HG03139 (cell line): ENCODE data around the gene DNLZ.

ENCODE experiments used
- ATAC-seq: cut with Tn5 transposase; IDR thresholded peaks from one replicate; pipeline ENCODE4 v1.9.1; 2021; ENCODE audit not compliant: unreplicated experiment

The DNLZ gene

DNA sequence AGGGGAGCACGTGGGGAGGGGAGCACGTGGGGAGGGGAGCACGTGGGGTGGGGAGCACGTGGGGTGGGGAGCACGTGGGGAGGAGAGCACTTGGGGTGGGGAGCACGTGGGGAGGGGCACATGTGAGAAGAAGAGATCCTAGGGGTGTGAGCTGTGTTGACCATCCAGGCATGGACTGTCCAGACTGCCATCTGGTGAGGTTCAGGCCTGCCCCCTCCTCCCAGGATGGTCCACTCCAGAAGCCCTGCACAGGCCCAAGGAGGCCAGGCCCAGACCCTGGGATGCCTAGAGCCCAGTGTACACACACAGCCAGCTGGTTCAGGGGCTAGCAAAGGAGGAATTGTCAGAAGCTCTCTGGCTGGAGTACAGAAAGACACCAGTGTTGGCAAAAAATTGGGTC lies 34.1 kb upstream of the DNLZ start:
- ATAC-seq, result no peak

DNA sequence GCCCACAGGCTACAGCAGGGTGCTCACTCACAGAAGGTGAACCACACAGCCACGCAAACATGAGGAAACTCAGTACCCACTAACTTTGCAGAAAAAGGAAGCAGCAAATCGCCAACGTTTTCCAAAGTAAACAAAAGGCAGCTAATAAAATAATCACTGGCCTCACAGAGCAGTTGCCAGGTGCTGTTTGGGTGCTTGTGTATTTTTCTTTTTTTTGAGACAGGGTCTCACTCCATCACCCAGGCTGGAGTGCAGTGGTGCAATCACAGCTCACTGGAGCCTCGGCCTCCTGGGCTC lies 32.6 kb upstream of the DNLZ start:
- ATAC-seq, result no peak

DNA sequence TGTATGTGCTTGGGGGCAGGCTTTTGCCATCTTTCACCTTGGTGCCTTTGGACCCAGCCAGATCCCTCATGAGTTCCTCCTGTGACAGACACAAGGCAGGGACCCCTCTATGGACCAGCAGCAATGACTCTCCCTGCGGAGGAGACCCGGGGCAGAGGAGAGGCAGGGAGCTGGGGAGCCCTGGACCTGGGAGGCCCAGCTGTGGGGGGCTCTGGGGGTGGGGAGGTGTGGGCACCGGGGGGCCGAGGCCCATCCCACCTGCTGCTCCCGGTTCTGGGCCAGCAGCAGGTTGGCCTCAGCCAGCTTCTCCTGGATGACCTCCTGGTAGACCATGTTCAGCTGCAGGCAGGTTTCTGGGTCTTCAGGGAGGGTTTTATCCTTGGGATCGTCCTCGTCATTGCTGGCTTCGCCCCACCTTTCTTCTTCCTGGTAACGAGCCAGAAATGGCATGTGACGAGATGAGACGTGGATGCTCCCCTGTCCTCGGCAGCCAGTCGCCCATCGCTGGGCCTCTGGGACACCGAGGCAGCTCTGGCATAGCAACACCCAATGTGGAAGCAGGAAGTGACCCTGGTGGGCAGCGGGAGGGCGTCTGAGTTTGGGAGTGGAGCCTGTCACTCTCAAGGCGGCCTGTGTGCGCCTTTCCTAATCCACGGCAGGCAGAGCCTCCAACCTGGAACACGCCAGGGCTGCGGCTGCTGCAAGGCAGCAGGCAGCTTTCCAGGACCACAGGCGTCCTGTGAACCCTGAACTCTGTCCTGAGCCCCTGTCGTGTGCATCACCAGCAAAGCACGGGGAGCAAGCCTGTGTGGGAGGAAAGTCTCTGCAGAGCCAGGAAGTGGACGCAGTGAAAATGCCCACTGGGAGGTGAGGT lies 32.0 kb upstream of the DNLZ start:
- no peak for ATAC-seq

DNA sequence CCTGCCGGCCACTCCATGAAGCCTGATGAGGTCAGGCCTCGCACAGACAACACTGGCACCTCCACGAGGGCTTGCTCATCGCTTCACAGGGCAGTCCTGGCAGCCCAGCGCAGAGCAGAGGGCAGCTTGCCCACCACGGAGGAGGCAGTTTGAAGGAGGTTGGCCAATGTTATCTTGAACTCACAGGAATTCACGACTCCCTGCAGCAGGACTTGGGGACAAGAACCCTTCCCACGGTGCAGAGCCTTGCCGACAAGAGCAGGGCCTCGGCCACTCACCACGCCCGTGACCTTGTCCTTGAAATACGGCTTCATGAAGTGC lies 31.4 kb upstream of the DNLZ start:
- ATAC-seq, result no peak

DNA sequence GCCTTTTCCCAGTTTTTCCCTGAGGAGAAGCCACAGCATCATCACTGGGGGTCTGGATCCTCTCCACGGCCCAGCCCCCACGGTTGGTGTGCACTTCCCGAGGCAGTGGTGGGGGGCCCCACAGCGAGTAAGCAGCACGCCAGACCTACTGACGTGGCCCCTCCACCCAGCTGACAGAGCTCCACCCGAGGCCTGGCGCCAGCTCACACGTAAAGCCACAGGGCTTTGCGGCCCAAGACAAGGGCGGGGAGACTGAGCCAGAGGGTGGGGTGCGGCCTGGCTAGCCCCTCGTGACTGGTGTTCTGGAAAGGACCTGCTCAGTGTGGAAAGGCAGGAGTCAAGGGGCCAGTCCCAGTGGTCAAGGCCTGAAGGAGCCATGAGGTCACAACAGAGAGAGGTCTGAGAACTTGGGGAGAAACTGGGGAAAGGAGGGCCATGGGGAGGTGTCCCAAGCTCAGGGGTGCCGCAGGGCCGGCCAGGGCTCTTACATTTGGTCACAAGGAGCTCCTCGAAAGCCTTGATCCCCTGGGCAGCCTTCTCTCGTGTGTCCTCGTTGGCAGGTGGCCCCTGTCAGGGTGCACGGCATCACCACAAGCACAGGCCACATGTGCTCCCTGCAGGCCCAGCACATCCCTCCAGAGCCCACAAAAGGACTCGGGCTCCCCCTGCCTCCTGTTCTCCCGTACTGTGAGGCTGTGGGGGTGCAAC lies 30.9 kb upstream of the DNLZ start:
- no peak for ATAC-seq

DNA sequence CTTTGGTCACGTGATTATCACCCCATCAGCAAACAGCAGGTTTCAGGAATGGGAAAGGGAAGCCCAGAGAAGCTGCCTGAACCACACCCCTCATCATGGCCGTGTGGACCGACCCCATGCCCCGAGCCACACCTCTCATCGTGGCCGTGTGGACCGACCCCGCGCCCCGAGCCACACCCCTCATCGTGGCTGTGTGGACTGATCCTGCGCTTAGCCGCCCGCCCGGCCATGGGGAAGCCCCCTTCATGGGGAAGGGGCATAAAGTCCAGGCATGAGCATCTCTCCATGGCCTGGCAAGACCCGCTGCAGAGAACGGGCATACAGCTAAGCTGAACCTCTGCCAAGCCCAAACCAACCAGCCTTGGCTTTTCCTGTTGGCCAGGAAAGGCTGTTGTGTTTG lies 30.0 kb upstream of the DNLZ start:
- no peak for ATAC-seq

DNA sequence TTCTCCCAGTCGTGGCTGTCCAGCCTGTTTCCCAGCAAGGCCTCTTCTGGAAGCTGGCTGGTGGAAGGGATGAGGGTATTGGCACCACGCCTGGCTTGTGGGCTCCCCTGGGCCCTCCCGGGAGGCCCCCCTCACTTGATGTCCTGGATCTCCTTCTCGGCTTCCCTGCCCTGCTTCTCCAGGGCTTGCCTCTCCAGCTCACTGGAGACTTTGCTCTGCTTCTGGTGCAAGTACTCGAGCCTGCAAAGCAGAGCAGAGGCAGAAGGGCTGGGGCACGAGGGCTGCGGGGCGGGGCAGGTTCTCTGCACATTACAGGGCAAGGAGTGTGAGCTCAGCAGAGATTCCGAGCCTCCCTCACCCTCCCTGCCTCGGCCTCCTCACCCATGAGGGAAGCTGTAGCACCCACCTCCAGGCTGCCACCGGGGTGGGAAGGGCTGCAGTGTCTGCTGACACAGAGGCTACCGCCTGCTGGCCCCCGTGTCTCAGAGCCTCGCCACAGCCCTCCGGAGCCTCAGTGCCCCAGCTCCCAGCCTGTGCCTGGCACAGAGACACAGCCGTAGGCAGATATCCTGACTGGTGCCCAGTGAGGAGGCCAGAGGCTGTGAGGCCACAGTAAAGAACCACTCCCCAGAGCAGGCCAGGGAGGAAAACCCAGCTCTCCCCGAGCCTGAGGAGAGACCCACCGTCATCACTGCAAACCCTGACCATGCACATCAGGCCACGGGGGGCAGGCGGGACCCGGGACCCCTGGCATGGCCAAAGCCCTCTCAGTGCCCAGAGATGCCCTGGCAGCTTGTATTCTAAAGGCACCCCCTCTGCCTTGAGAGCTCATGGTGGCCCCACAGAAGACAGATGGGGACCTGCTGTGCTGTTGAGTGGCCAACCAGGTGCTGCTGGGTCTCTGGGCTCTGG lies 29.2 kb upstream of the DNLZ start:
- ATAC-seq, result no peak

DNA sequence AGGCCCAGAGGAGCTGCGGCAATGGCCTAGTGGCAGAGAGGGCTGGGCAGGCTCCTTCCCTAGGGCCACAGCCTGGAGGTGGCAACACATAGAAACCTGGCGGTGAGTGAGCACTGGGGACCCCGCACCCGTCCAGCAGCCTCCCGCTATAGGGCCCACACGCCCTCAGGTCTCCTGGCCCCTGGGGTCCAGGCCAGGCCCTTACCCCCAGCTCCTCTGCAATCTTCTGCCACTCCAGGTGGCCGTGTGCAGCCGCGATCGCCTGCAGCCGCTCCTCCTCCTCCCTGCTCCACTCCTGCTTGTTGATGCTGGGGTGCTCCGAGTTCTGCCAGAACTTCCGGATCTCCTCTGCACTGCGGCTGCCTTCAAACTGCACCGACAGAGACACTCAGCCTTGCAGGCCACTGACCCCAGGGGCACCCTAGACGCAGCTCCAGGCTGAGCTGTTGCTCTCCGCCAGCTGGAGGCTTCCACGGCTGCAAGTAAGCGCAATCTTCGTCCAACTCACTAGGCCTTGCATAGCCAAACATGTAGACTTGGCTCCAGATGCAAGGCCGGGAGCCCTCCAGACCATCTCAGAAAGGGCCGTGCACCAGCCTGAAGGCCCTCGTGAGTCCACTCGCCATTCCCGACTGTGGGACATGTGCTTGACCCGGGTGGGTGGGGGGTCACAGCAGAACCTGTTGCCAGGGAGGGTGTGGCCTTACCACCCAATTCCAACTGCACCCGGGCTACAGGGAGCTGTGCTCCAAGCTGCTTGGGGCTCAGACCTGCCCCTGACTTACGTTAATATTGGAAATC lies 28.4 kb upstream of the DNLZ start:
- no peak for ATAC-seq

DNA sequence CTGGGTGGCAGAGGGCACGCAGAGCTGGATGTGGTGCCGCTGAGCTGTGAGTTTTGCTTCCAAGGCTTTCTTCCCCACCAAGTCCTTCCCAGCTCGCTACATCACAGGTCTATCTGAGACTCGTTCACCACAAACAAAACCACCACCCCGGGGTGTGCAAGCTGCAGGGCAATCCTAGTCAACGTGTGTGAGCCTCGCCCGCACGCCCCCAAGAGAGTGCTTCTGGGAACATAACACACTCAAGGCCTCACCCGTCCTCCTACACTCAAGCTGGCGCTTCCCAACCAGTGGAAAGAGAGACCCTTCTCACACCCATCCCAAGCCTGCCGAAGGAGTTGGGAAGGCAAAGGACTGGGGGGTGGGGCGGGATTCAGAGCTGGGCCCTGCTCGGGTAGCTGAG lies 25.9 kb upstream of the DNLZ start:
- ATAC-seq, result no peak

DNA sequence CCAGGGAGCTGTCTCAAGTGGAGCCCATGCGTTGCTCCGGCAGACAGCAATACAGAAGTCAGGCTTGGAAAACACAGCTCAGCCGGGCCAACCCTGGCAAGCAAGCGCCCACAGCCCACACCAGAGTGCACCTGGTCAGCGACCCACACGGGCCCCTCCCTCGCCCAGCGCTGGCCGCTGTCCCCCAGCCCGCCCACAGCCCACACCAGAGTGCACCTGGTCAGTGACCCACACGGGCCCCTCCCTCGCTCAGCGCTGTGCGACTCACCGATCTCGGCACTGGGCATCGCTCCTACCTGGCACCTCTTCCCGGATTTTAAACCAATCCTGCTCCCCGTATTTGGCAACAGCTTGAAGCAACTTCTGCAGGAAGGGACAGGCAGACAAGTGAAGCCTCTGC lies 23.7 kb upstream of the DNLZ start:
- ATAC-seq, result no peak

DNA sequence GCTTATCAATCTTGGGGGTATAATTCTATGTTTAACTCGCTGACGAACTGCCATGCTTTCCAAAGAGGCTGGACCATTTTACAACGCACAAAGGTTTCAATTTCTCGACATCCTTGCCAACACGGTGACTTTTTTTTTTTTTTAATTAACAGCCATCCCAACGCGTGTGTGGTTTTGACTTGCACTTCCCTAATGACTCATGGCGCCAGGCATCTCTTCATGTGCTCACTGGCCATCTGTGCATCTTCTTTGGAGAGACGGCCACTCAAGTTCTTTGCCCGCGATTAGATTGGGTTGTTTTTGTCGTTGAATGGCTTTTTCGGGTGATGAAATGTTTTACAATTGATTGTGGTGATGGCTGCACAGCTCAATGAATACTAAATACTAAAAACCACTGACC lies 22.5 kb upstream of the DNLZ start:
- ATAC-seq, result no peak

DNA sequence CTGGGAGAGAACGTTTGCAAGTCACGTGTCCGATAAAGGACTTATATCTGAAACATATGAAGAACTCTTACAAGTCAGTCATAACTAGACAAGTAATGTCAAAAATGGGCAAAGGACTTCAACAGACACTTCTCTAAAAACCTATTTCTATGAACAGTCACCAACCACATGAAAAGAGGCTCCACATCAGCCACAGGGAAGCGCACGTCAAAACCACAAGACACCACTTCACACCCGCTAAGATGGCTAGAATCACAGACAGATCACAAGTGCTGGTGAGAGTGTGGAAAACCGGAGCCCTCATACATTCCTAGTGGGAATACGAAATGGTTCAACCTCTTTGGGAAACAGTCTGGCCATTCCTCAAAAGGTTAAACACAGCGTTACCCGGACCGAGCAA lies 21.5 kb upstream of the DNLZ start:
- ATAC-seq, result no peak

DNA sequence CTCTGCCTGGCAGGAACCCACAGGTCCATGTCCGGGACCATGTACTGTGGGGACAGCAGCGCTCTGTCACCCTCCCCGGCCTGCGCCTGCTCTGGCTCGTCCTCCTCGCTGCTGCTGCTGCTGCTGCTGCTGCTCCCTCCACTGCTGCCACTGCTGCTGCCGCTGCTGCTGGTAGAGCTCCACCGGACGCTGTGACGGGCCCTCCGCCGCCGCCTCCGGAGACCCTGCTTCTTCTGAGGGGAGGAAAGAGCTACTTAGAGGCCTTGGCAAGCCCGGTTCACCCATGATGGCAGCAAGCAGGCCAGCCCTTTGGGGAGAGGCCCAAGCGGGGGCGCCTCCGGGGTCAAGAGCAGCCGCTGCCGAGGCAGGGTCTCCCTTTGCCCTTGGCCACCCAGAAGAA lies 19.9 kb upstream of the DNLZ start:
- no peak for ATAC-seq

DNA sequence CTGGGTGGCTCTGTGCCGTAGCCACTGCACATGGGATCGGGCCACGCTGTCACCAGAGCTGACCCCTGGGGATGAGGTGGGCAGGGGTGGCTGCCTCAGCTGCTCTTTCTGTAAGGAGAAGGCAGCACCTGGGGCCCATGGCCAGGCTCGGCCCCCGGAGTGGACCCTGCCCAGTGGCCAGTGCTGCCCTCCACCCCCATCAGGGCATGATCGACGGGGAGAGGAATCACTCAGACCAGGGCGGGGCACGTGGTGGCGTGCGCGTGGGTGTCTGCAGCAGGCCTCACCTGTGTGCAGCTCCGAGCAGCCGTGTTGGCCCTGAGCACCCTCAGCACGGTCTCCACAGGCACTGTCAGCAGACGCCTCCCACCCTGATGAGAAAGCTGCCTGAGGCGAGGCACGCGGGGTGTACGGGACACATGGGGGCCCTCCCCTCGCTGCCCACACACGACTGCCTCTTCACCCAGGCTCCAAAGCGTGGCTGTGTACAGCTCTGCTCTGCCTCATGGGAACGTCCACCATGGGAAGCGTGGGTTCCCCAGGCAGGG lies 18.5 kb upstream of the DNLZ start:
- ATAC-seq, result no peak

DNA sequence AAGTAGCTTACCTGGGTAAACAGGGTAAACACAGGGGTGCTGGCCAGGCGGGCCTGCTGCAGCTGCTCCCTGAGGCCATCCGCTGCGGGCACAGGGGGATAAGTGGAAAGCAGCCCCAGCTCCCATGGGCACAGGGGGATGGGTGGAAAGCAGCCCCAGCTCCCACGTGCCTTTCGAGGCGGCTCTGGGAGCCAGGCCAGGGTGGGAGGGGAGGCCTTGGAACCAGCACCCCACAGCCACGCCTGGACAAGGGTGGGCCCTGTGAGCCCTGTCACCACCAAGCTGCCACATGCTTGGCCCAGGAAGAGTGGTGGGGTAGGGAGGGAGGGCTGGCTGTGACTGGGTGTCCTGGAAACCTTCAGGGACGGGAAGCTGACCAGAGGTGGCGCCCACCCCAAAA lies 17.8 kb upstream of the DNLZ start:
- ATAC-seq, result no peak

DNA sequence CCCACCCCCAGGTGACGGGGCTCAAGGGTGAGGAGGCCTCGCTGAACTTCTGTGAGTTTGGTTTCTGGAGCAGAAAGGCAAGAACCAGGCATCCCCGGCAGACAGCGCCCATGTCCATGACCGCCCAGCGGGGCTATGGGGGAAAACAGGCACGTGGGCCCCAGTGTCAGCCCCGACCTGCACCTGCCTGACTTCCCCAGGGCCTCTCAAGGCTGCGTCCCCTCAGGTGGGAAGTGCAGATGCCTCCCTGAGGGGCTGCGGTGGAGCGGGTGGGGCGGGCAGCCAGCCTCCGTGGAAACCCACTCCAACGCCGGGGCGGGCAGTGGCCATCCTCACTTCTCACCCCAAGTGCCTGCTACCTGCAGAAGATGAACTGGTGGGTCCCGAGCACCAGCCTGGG lies 16.8 kb upstream of the DNLZ start:
- no peak for ATAC-seq

DNA sequence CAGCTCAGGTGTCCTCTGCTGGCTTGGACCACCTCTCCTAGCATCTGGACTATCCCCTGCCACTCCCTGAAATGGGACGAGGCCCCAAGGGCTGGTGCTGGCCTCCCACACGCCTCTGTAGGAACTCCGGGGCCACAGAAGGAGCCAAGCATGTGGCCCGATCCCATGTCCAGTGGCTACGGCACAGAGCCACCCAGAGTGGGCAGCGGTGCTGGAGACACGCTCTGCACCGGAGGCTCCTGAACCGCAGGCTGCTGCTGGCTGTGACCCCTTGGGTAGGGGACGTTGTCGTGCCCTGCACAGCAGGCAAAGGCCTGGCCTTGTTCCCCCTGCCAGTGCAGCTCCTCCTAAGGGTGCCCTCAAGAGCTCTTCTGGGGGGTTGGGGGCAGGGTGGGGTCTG lies 16.3 kb upstream of the DNLZ start:
- no peak for ATAC-seq

DNA sequence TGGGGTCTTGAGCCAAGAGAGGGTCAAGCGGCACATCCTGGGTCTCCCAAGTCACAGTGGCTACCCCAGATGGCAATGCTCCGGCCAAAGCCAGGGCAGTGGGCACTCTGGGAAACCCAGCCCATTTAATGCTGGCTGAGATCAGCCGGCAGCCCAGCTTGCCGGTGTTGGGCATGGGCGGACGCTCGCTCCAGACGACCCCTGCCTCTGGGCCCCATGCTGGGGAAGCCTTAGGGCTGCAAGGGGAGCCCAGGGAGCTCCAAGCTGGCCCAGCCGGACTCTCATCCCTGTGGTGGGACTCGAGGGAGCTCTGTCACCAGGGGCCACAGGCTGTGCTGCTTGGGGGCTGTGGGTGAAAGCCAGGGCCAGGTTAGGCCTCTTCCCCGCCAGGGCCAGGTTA lies 15.9 kb upstream of the DNLZ start:
- no peak for ATAC-seq

DNA sequence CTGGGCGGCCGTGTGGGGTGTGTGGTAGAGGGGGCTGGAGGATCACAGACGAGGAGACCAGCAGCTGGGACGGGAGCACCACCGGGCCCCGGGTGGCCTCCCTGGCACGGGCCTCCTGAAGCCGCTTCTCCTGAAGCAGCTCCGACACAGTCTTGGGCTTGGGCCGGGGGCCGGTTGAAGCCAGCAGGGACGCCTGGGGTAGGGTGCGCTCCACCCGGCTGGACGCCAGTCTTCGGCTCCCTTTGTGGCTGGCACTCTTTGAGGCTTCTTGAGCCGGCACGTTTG lies 15.4 kb upstream of the DNLZ start:
- no peak for ATAC-seq

DNA sequence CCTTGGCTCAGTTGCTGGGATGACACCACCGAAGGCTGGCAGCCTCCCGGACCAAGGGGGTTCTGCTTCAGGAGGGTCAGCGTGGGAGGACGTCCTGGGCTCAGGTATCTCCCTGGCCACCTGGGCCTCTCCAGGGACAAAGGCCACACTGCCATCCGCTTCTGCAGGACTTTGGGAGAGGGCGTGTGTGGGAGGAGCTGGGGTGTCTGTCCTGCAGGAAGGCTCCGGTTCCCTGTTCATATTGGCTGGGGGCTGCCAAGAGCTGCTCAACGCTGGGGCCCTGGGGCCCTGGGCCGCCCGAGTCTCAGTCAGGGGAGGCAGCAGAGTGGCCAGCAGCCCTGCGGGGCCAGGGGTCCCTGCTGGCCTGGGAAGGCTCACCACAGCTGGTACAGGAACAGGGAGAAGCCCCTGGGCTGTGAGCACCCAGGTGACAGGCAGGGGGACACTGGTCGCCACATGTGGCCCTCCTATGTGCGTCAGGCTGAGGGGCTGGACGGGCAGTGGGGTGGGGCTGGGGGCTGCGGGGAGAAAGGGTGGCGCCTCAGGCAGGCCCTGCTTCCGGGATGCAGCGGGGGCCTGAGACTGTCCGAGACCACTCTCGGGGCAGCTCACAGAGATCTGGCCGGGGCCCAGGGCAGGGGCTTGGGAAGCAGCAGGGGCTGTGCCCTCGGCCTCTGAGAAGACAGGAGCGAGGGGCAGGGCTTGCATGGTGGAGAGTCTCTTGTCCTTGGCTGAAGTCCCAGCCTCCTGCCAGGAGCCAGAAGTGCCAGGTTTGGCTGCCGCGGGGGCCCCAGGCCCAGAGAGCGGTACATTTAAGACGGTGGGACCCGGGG lies 14.8 kb upstream of the DNLZ start:
- ATAC-seq, result no peak
